HL-60 (cell line): ENCODE results near the gene CR2.
"Not testable (repeated sequence)": the region's sequence is repeated elsewhere in the genome, so short reads cannot be mapped to it uniquely, and the experiment has no call there.

Experiments used
- DNase-seq, 2 experiments: peaks; one replicate each; pipeline ENCODE4 v3.0.0-alpha.2; 2010 to 2020; ENCODE audit warnings: low read depth in 1 of 2, low spot score in 1 of 2
- H3K27ac ChIP-seq: fragments of 250-450 bp; sonication (Bioruptor Pico); replicated peaks from 2 replicates; pipeline ENCODE4 v1.5.1; 2020; ENCODE audit warnings: mild to moderate bottlenecking, moderate library complexity
- H3K27me3 ChIP-seq: fragments of 250-450 bp; sonication (Bioruptor Pico); 2 replicates; pipeline ENCODE4 v1.5.1; 2021; ENCODE audit warnings: mild to moderate bottlenecking, moderate library complexity; ENCODE audit not compliant: insufficient read depth, poor library complexity, severe bottlenecking
- H3K4me3 ChIP-seq: replicated peaks from 2 replicates; pipeline ENCODE4 v1.5.1; 2011; ENCODE audit warnings: mild to moderate bottlenecking, control low read depth, low read length; ENCODE audit not compliant: insufficient read depth
- GABPA ChIP-seq: IDR thresholded peaks from 2 replicates; pipeline ENCODE4 v1.6.1; 2012; ENCODE audit warnings: low read depth
- POLR2AphosphoS5 ChIP-seq: IDR thresholded peaks from 2 replicates; pipeline ENCODE4 v1.6.1; 2012; ENCODE audit warnings: low read depth
- SPI1 ChIP-seq: IDR thresholded peaks from 2 replicates; pipeline ENCODE4 v1.6.1; 2012; ENCODE audit warnings: low read depth, mild to moderate bottlenecking, borderline replicate concordance
- TF ChIP-seq, protein P1 (sequence below): IDR thresholded peaks from one replicate; pipeline ENCODE4 v1.5.1; 2011; ENCODE audit warnings: low read length, control low read depth, inconsistent platforms; ENCODE audit not compliant: insufficient read depth
- TF ChIP-seq, protein P2 (sequence below): IDR thresholded peaks from 2 replicates; pipeline ENCODE4 v1.6.1; 2012; ENCODE audit warnings: low read depth; ENCODE audit not compliant: insufficient replicate concordance

The CR2 gene

DNA sequence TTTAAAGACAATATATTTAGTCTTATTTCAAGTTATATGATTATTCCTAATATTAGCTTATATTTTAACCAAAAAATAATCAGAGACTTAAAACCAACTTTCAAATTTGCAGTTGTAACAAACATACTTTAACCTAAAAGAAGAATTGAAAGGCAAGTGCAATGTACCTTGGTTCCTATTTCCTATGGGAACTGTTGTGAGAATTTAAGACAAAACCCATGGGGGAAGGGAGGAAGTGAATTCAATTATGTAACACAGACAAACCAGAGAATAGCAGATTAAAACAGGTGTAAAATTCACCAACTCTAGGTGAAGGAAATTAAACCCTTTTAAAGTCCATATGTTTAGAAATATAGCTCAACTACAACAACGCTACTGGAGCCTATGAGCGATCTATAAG, 22.6 kb upstream of the CR2 start:
- H3K27me3 ChIP-seq, result no peaks in the 10 kb centered on the region
- TF ChIP-seq SPI1, result peak; percentile 43; the same call in 1 of the 2 replicates
- TF ChIP-seq, protein P1, sequence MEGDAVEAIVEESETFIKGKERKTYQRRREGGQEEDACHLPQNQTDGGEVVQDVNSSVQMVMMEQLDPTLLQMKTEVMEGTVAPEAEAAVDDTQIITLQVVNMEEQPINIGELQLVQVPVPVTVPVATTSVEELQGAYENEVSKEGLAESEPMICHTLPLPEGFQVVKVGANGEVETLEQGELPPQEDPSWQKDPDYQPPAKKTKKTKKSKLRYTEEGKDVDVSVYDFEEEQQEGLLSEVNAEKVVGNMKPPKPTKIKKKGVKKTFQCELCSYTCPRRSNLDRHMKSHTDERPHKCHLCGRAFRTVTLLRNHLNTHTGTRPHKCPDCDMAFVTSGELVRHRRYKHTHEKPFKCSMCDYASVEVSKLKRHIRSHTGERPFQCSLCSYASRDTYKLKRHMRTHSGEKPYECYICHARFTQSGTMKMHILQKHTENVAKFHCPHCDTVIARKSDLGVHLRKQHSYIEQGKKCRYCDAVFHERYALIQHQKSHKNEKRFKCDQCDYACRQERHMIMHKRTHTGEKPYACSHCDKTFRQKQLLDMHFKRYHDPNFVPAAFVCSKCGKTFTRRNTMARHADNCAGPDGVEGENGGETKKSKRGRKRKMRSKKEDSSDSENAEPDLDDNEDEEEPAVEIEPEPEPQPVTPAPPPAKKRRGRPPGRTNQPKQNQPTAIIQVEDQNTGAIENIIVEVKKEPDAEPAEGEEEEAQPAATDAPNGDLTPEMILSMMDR, result no peak

DNA sequence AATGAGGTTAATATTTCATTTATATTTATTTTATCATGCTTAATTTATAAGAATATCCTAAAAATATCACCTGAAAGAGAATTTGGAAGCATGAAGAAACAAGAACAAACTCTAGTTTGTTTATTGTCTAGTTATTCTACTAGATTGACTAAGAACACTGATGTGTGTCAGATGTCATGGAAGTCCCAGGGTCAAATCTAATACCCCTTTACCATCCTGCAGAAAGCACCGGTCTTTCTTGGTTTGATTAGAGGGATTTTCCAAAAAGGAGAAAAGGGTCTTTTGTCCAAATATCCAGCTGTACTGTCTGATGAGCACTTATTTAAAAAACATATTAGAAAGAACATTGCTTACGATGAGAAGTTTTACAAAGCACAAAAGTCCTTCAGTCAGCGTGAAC, 20.7 kb upstream of the CR2 start:
- TF ChIP-seq, protein P2, sequence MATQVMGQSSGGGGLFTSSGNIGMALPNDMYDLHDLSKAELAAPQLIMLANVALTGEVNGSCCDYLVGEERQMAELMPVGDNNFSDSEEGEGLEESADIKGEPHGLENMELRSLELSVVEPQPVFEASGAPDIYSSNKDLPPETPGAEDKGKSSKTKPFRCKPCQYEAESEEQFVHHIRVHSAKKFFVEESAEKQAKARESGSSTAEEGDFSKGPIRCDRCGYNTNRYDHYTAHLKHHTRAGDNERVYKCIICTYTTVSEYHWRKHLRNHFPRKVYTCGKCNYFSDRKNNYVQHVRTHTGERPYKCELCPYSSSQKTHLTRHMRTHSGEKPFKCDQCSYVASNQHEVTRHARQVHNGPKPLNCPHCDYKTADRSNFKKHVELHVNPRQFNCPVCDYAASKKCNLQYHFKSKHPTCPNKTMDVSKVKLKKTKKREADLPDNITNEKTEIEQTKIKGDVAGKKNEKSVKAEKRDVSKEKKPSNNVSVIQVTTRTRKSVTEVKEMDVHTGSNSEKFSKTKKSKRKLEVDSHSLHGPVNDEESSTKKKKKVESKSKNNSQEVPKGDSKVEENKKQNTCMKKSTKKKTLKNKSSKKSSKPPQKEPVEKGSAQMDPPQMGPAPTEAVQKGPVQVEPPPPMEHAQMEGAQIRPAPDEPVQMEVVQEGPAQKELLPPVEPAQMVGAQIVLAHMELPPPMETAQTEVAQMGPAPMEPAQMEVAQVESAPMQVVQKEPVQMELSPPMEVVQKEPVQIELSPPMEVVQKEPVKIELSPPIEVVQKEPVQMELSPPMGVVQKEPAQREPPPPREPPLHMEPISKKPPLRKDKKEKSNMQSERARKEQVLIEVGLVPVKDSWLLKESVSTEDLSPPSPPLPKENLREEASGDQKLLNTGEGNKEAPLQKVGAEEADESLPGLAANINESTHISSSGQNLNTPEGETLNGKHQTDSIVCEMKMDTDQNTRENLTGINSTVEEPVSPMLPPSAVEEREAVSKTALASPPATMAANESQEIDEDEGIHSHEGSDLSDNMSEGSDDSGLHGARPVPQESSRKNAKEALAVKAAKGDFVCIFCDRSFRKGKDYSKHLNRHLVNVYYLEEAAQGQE, result no peak
- TF ChIP-seq GABPA, result no peak
- TF ChIP-seq SPI1, result no peak
- TF ChIP-seq, protein P1, result no peak
- TF ChIP-seq POLR2AphosphoS5, result no peak
- no peak overlapping the region for H3K27ac ChIP-seq
- no peaks in the 10 kb centered on the region for H3K27me3 ChIP-seq
- H3K4me3 ChIP-seq, result no peak overlapping the region
- DNase-seq, result no peak

More for the DNA sequence above, 22.6 kb upstream of the CR2 start:
- Histone ChIP-seq H3K4me3 (no peak overlapping the region), H3K27ac (no peak overlapping the region)
- no peak for DNase-seq

DNA sequence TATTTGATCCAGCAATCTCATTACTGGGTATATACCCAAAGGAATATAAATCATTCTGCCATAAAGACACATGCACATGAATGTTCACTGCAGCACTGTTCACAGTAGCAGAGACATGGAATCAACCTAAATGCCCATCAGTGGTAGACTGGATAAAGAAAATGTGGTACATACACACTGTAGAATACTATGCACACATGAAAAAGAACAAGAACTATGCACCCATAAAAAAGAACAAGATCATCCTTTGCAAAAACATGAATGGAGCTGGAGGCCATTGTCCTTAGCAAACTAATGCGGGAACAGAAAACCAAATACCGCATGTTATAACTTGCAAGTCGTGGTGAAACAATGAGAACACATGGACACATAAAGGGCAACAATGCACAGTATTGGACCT, 17.4 kb upstream of the CR2 start:
- not testable (repeated sequence) for H3K4me3 ChIP-seq, H3K27me3 ChIP-seq, DNase-seq, H3K27ac ChIP-seq

DNA sequence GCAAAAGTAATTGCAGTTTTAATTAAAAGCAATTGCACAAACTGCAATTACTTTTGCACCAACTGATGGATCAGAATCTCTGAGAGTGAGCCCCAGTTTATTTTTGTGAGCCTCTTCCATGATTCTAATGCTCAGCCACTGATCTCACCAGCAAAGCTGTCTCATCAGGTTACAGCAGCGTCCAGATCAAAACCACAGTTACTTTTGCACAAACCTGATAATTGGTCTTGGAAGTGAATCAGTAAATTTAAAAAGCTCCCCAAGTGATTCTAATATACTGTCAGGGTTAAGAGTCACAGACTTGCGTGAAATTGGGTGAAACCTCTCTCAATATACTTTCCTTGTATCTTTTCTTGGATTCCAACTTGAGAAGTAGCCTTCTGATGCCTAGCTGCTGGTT, 13.5 kb upstream of the CR2 start:
- TF ChIP-seq, protein P2, result no peak
- TF ChIP-seq GABPA (no peak), POLR2AphosphoS5 (no peak), SPI1 (no peak)
- TF ChIP-seq, protein P1, result no peak
- H3K27ac ChIP-seq, result no peak overlapping the region
- H3K27me3 ChIP-seq, result no peaks in the 10 kb centered on the region
- no peak overlapping the region for H3K4me3 ChIP-seq
- no peak for DNase-seq
